Suprapubic skin (tissue), 4 donors: ENCODE measurements around the gene ACBD6. TPM values are rescaled to one million over a fixed set of nuclear protein-coding genes. Genes with fewer than 3 reads are reported as not detected.

Experiments used
- DNase-seq, 2 donors: peaks; one replicate each; pipeline ENCODE4 v3.0.0-alpha.2; 2019; ENCODE audit warnings: low spot score in 2 of 2
- H3K27ac ChIP-seq: fragments of 200-600 bp; sonication (generic); one replicate; pipeline ENCODE4 v1.5.1; 2019
- H3K27me3 ChIP-seq: fragments of 200-600 bp; sonication (generic); one replicate; pipeline ENCODE4 v1.5.1; 2019
- H3K36me3 ChIP-seq: fragments of 200-600 bp; sonication (generic); one replicate; pipeline ENCODE4 v1.5.1; 2019
- H3K4me1 ChIP-seq: fragments of 200-600 bp; sonication (generic); one replicate; pipeline ENCODE4 v1.5.1; 2019
- H3K4me3 ChIP-seq: fragments of 200-600 bp; sonication (generic); one replicate; pipeline ENCODE4 v1.5.1; 2019; ENCODE audit warnings: mild to moderate bottlenecking
- H3K9me3 ChIP-seq: fragments of 200-600 bp; sonication (generic); one replicate; pipeline ENCODE4 v1.5.1; 2019
- EP300 ChIP-seq: sonication (generic); formaldehyde crosslinking; IDR thresholded peaks from one replicate; pipeline ENCODE4 v1.6.1; 2017; ENCODE audit warnings: antibody characterized with exemption
- POLR2A ChIP-seq, 2 donors: fragments of 450-650 bp; IDR thresholded peaks; one replicate each; pipeline ENCODE4 v1.6.1; 2017; ENCODE audit warnings: antibody characterized with exemption in 2 of 2, mild to moderate bottlenecking in 2 of 2, moderate library complexity in 2 of 2
- POLR2AphosphoS5 ChIP-seq, 3 donors: sonication (generic); formaldehyde crosslinking; IDR thresholded peaks; one replicate each; pipeline ENCODE4 v1.6.1; 2017; ENCODE audit warnings: antibody characterized with exemption in 3 of 3
- WGBS: methylation state at CpG from one replicate; pipeline ENCODE4 v1.1.5; 2018; 5-methylcytosine and 5-hydroxymethylcytosine counted together
- total RNA-seq, 4 donors: library from RNA; depleted of rRNA; stranded (reverse); fragments of >200 nt; gene quantifications; one replicate each; pipeline ENCODE4 v1.1.0, GENCODE V29; 2016
- TF ChIP-seq, protein P1 (sequence below), 2 donors: fragments of 200-600 bp in 1 of 2; fragments of 450-650 bp in 1 of 2; sonication (generic) in 1 of 2; IDR thresholded peaks; one replicate each; pipeline ENCODE4 v1.5.1; 2016 to 2019; ENCODE audit warnings: antibody characterized with exemption in 2 of 2, mild to moderate bottlenecking in 1 of 2, moderate library complexity in 1 of 2

Gene ACBD6
- total RNA-seq, 4 donors from 2014 or later = 26.5 to 38.5 (median 33.3) TPM

DNA sequence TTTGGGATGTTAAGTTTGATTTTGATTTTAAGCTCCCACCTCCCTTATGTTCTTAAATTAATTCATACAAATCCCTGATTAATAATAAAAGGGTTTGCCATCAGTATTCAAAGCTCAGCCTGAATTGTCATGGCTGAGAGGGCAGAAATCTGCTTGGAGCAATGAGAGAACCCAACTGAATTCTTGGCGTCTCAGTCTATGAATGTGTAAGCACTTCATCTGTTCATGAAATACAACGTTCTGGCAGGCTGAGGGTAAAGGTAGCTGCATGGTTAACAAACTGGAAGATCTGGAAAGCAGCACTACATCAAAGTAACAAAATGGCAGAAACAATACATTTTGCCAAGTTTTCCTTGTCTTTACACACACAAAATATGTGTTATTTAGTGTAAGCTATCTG lies 95.3 kb downstream of the ACBD6 start:
- H3K36me3 ChIP-seq = peaks cover 14% of the 10 kb centered on the region
- H3K27ac ChIP-seq = no peak overlapping the region
- no peaks in the 10 kb centered on the region for H3K4me1 ChIP-seq
- no peaks in the 10 kb centered on the region for H3K27me3 ChIP-seq
- WGBS = 66% methylated on average over 2 of the region's 2 CpGs
- H3K4me3 ChIP-seq = no peak overlapping the region
- no peak for TF ChIP-seq POLR2AphosphoS5 (IDR thresholded peaks at IDR 0.05)
- TF ChIP-seq, protein P1, sequence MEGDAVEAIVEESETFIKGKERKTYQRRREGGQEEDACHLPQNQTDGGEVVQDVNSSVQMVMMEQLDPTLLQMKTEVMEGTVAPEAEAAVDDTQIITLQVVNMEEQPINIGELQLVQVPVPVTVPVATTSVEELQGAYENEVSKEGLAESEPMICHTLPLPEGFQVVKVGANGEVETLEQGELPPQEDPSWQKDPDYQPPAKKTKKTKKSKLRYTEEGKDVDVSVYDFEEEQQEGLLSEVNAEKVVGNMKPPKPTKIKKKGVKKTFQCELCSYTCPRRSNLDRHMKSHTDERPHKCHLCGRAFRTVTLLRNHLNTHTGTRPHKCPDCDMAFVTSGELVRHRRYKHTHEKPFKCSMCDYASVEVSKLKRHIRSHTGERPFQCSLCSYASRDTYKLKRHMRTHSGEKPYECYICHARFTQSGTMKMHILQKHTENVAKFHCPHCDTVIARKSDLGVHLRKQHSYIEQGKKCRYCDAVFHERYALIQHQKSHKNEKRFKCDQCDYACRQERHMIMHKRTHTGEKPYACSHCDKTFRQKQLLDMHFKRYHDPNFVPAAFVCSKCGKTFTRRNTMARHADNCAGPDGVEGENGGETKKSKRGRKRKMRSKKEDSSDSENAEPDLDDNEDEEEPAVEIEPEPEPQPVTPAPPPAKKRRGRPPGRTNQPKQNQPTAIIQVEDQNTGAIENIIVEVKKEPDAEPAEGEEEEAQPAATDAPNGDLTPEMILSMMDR (IDR thresholded peaks at IDR 0.05) = no peak
- no peak for DNase-seq
- H3K9me3 ChIP-seq = no peaks in the 10 kb centered on the region

DNA sequence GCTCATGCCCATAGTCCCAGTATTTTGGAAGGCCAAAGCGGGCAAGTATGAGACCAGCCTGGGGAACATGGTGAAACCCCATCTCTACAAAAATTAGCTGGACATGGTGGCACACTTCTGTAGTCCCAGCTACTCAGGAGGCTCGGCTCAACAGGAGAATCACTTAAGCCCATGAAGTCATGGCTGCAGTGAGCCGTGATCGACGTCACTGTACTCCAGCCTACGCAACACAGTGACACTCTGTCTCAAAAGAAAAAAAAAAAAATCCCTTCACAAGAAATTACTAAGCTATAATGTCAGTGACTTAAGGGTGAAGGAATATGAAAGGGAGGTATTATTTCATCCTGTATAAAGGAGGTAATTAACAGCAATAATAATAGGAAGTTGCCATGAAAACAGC lies 99.8 kb downstream of the ACBD6 start:
- TF ChIP-seq, protein P1 (IDR thresholded peaks at IDR 0.05) = no peak
- no peak for TF ChIP-seq POLR2AphosphoS5 (IDR thresholded peaks at IDR 0.05)
- TF ChIP-seq POLR2A (IDR thresholded peaks at IDR 0.05) = no peak
- no peak for TF ChIP-seq EP300
- H3K27me3 ChIP-seq = no peaks in the 10 kb centered on the region
- H3K9me3 ChIP-seq = no peaks in the 10 kb centered on the region
- peaks cover 5% of the 10 kb centered on the region for H3K36me3 ChIP-seq
- DNase-seq = no peak
- no peak overlapping the region for H3K4me3 ChIP-seq
- H3K4me1 ChIP-seq = no peaks in the 10 kb centered on the region
- H3K27ac ChIP-seq = no peak overlapping the region
- WGBS = 89% methylated on average over 6 of the region's 6 CpGs

DNA sequence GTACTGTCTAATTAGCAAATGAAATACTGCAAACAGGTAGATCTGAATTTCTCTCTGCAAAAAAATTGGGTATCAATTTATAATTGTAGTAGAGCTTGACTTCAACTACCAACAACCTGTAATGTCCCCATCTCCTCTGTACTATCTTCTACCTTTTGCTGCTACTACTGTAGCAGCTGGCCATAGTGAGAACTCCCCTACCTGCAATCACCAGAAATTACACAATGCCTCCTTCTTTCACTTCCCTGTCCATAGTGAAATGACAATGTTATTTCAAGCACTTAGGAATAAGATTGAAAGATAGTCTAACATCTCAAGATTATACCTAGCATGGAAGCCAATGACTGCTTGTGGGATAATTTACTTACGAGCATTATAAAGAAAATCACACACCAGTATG lies 100.4 kb downstream of the ACBD6 start:
- Histone ChIP-seq H3K27me3 (no peaks in the 10 kb centered on the region), H3K27ac (no peak overlapping the region), H3K4me1 (no peaks in the 10 kb centered on the region), H3K36me3 (peaks cover 5% of the 10 kb centered on the region), H3K4me3 (no peak overlapping the region), H3K9me3 (no peaks in the 10 kb centered on the region)
- no peak for TF ChIP-seq POLR2A (IDR thresholded peaks at IDR 0.05)
- TF ChIP-seq, protein P1 (IDR thresholded peaks at IDR 0.05) = no peak
- TF ChIP-seq POLR2AphosphoS5 (IDR thresholded peaks at IDR 0.05) = no peak
- no peak for TF ChIP-seq EP300
- WGBS = 97% methylated on average over 1 of the region's 1 CpG
- no peak for DNase-seq

DNA sequence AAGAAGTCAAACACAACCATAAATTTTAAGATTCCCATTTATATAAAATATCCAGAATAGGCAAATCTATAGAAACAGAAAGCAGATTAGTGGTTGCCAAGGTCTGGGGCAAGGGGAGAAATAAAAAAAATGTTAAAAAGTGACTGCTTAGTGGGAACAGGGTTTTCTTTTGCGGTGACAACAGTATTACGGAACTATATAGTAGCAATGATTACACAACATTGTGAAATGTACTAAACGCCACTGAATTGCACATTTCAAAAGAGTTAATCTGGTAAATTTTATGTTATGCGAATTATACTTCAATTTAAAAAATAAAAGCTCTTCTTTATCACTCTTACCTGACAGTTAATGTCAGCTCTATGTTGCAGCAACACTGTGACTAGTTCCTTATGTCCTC lies 105.2 kb downstream of the ACBD6 start:
- Histone ChIP-seq H3K36me3 (peaks cover 8% of the 10 kb centered on the region), H3K27me3 (no peaks in the 10 kb centered on the region), H3K4me3 (no peak overlapping the region), H3K4me1 (no peaks in the 10 kb centered on the region), H3K9me3 (no peaks in the 10 kb centered on the region), H3K27ac (no peak overlapping the region)
- no peak for TF ChIP-seq POLR2A (IDR thresholded peaks at IDR 0.05)
- TF ChIP-seq, protein P1 (IDR thresholded peaks at IDR 0.05) = no peak
- no peak for TF ChIP-seq POLR2AphosphoS5 (IDR thresholded peaks at IDR 0.05)
- no peak for TF ChIP-seq EP300
- WGBS = 81% methylated on average over 4 of the region's 4 CpGs
- DNase-seq = no peak

DNA sequence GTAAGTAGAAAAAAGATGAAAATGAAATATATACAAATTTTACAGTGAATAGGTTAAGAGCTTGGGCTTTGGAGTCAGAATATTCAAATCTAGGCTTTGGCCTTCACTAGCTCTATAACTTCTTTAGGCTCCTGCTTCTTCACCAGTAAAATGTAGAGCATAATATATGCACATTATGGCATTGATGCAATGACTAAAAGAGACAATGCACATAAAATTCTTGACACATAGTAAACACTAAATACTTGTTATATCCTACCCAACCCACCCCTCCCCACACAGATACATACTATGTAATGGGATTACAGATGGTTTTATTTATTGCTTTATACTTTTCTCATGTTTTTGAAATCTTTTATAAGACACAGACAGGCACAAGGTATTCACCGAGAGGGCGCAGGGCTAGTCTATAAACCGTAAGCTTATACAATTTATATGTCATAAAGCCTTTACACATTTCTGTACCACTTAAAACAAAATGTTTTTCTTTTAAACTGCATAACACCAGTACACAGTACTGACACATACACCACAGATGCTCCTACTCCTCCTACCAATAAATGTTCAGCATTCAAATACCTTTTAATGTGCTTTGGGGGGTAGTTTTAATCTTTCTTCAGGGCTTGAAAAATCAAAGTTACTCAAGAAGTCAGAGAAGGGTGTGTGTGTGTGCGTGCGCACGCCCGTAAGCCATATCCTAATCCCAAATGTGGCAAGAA lies 109.8 kb downstream of the ACBD6 start:
- H3K9me3 ChIP-seq = no peaks in the 10 kb centered on the region

More for the DNA sequence above, 109.8 kb downstream of the ACBD6 start:
- Histone ChIP-seq H3K36me3 (peaks cover 3% of the 10 kb centered on the region), H3K4me1 (no peaks in the 10 kb centered on the region), H3K27me3 (no peaks in the 10 kb centered on the region), H3K4me3 (no peak overlapping the region), H3K27ac (no peak overlapping the region)
- 95% methylated on average over 7 of the region's 7 CpGs for WGBS
- no peak for DNase-seq
- TF ChIP-seq EP300 (no peak), POLR2AphosphoS5 (IDR thresholded peaks at IDR 0.05) (no peak), POLR2A (IDR thresholded peaks at IDR 0.05) (no peak)
- TF ChIP-seq, protein P1 (IDR thresholded peaks at IDR 0.05) = no peak
